Measurements from ENCODE around the gene GLS.
"Not testable (repeated sequence)": the region's sequence is repeated elsewhere in the genome, so short reads cannot be mapped to it uniquely, and the experiment has no call there.

The GLS gene

GRCh38 chr2:190973726-190974628, 93.4 kb downstream of the GLS start:
- no peak for DNase-seq

DNA sequence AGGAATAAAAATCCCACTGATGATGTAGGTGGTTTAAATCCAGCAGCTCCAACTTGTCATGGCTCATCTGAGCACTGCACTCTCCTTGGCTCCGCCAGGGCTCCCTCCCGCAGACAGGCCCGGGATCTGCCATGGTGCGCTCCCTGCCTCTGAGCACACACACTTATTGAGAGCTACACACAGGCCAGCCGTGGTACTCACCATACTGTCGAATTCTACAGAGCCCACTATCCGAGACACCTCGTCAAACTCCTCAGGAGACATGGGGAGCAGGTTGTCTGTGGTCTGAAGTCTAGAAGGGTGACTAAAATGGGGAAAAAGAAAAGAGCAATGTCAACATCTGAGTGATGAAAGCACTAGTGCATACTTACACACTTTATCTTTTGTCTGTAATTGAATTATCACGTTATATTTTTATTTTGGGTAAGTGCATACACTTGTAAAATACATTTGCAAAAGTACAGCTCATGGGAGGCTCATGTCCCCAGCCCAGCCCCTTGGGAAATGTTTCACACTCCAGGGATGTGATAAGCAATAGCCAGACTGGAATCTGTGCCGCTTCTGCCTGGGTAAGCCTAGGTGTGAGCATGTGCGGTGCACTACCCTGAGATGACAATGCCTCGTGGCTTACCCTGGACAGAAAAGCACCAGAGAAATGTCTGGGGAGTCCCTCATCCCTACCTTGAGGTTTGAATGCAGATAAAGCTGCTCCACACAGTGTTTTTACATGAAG, 94.2 kb downstream of the GLS start:
- DNase-seq = no peak

GRCh38 chr2:190976521-190976920, 95.9 kb downstream of the GLS start:
- DNase-seq = no peak

DNA sequence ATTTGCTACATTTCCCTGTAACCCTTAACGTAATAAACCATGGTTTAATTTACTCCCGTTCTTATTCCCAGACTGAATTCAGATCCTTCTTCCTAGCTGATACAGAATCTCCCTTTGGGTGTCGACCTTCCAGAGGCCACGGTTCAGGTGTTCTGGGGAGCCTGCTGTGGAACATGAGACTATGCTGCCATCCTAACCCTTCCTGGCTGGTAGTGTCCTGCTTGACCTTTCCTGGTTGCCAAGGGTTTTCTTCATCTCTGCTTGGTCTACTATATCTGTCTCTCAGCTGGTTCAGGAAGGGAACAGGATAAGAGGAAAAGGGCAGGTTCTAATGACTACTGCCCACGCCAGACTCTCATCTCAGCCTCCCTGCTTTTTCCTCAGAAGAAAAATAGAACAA, 96.9 kb downstream of the GLS start:
- no peak for DNase-seq

DNA sequence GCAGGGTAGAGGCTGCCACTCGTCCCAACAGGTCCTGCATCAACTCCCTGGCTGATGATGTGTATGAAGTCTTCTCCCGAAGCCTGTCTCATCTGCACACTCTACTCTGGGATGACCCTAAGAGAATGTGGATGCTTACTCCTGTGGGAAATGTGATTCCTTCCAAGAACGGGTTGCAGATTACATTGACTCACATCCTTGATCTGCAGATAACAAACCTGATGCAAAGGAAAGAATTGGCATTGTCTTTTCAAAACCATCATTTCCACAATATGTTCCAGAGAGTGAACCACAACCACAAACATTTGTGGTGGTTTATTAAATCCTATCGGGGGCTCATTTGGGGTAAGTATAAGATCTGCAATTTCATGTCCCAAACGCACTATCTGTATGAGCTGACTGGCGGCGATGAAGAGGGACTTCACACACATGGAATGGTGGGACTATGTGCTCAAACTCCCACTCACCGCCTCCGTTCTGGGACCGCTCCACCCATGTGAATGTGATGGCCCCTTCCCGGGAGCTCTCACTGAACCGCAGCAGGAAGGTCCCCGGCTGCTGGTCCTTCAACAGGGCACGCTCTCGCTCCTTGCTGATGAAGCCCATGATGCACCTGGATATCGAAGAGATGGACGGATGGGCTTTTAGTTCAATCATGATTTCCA, 97.9 kb downstream of the GLS start:
- no peak for DNase-seq

GRCh38 chr2:190979906-190980629, 99.4 kb downstream of the GLS start:
- no peak for DNase-seq

DNA sequence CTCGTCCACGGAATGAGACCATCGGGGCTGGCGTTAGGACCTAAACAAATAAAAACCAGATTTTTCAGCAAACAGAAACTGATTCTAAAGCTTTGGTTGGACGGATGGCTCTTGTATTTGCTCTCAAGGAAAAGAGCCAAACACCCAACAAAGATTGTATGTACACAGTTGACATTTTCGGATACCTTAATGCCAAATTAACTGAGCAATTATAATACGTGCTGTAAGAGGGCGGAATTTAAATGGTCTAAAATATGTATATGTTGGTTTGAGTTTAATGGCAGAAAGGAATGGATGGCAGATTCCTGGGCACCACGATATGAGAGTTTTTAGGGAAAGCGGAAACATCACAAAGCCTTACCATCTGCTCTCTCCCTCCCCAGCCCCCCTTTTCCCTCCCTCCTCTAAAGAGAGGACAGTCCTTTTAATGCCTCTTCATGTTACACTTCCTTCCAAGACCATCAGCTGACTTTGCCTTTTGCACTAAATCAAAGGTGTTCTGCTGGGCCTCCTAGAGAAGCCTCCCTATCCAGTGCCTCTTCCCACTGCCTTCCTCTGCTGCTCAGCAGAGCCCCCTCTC, 100.1 kb downstream of the GLS start:
- DNase-seq = no peak

DNA sequence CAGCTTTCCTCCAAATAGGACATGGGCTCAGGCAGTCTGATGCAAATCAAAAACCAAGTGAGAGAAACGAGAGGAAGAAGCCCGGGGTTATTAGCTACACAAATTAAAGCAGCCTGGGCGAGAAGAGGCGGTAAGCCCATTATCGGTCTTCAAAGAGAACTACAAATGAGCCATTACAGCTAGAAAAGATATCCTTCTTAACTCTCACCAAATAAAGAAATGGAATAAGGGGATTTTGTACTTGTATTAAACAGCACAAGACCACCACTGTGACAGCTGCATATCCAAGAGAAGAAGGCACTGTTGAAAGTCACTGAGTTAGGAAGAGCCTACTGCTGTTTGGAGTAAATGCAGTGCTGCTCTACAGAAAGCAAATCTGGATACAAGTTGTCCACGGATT, 100.7 kb downstream of the GLS start:
- no peak for DNase-seq

GRCh38 chr2:190981733-190982132, 101.1 kb downstream of the GLS start:
- DNase-seq = no peak

GRCh38 chr2:190982262-190983034, 101.8 kb downstream of the GLS start:
- no peak for DNase-seq

GRCh38 chr2:190984595-190984994, 104.0 kb downstream of the GLS start:
- no peak for DNase-seq

DNA sequence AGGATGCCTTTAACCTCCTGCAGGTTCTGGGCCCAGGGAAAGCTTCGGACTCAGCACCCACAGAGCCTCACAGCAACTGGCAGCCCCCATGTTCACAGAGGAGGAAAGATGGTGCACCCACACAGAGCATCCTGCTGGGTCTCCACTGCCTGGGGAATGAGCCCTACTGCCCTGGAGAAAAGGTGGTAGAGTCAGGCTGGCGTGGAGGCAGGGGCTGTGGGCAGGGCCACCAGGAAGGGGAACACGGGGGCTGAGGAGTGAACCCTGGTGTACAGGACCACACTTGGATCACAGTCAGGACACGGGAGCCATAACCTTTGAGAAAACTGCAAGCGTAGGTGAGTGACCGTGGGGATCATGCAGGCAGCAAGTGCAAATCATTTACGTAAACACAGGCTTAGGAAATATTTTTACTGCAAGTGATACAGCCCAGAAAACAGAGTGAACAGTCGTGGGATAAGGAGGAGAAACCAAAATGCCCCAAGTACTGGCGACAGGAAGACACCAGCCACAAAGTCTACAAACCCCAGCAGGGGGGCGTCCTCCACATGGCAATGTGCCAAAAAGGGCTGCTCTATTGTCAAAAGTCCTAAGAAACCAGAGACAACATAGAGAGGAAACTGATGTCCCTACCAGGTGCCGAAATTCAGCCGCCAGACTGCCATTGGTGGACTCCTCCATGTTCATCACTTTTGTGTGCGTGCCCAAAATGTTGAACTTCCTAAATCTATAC, 105.8 kb downstream of the GLS start:
- DNase-seq = no peak

- DNase-seq = no peak
Observed at GRCh38 chr2:190987116-190987515, 106.5 kb downstream of the GLS start.

DNA sequence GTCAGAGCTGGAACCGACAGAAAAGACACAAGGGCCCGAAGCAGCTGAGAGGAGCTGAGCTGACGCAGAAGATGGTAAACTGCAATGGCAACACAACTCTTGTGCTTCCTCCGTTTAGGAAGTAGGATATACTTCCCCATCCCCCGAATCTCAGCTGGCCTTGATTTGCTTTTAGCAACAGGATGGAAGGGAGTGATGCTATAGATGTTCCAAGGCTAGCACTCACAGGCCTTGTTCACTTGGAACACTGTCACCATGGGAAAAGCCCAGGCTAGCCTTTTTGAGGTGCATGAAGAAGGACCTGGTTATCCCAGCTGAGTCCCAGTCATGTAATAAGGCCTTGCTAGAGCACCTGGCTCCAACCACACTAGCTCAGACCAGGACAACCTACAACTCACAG, 107.3 kb downstream of the GLS start:
- no peak for DNase-seq

GRCh38 chr2:190988910-190989309, 108.3 kb downstream of the GLS start:
- DNase-seq = no peak

GRCh38 chr2:190990132-190990531, 109.5 kb downstream of the GLS start:
- no peak for DNase-seq

DNA sequence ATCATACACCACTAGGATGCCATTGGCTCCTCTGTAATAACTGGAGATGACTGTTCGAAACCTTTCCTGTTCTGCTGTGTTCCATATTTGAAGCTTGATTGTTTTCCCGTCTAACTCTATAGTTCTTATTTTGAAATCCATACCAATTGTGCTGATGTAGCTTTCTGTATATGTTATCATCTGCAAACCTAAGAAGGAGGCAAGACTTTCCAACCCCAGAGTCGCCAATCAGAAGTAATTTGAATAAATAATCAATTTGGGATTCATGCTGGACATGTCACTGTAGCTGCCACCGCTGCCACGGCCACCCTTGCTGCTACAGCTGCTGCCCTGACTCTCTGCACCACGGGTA, 112.6 kb downstream of the GLS start:
- no peak for DNase-seq

DNA sequence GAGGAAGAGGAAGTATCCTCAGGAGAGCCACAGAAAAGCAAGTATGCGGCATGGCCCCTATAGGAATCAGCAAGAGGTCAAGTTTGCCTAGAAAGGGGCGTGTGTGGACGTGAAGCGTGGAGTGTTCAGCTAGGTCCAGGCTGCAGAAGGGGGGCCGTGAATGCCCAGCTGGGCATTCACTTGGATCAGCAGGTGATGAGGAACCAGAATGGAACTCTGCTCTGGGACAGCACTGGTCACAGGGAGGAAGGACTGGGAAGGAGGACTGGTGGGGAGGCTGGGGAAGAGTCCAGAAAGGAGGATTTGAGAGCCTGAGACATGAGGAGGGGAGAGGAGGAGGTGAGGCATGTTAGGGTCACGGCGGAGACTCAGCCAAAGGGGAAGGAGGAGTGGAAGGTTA, 113.5 kb downstream of the GLS start:
- DNase-seq = no peak

- DNase-seq = not testable (repeated sequence)
Observed at GRCh38 chr2:190995315-190995714, 114.7 kb downstream of the GLS start.

DNA sequence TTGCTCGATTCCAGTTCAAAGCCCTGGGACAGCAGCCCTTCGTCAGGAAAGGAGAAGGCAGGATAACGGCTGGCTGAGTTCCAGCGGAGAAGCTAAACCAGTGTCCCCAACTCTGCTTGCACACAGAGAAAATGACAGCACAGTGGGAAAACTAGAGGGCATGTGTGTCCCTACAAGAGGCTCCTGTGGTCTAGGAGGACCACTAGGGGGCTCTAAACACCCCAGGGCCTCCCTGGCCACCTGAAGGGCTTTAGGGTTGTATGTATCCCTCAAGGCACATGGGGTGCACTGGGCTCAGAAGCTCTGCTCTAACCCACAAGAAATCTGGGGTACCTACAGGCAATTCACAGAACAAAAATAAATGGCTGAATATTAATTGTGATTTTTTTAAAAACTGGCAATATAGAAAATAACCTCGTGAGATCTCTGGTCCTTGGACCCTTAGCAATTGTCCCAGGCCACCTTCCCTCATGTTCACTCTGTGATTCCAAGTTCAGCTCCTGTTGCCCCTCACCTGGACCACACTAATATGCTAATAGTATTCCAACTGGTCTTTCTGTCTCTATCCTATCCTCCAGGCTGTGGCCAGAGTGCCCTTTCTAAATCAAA, 115.8 kb downstream of the GLS start:
- DNase-seq = peak; percentile 6 to 41

GRCh38 chr2:190996947-190997346, 116.3 kb downstream of the GLS start:
- peak; percentile 14 to 23 for DNase-seq

Measured in AML-193 (cell line).